Inflammatory macrophage treated with lipopolysaccharide for 4 hours (primary cell): Measurements from ENCODE around the gene LMTK2.
"Not testable (repeated sequence)": the region's sequence is repeated elsewhere in the genome, so short reads cannot be mapped to it uniquely, and the experiment has no call there.

Source experiments
- DNase-seq: peaks from one replicate; pipeline ENCODE4 v3.0.0-alpha.2; 2020

Gene LMTK2

GRCh38 chr7:98205162-98205845, 98.6 kb downstream of the LMTK2 start:
- DNase-seq = no peak

DNA sequence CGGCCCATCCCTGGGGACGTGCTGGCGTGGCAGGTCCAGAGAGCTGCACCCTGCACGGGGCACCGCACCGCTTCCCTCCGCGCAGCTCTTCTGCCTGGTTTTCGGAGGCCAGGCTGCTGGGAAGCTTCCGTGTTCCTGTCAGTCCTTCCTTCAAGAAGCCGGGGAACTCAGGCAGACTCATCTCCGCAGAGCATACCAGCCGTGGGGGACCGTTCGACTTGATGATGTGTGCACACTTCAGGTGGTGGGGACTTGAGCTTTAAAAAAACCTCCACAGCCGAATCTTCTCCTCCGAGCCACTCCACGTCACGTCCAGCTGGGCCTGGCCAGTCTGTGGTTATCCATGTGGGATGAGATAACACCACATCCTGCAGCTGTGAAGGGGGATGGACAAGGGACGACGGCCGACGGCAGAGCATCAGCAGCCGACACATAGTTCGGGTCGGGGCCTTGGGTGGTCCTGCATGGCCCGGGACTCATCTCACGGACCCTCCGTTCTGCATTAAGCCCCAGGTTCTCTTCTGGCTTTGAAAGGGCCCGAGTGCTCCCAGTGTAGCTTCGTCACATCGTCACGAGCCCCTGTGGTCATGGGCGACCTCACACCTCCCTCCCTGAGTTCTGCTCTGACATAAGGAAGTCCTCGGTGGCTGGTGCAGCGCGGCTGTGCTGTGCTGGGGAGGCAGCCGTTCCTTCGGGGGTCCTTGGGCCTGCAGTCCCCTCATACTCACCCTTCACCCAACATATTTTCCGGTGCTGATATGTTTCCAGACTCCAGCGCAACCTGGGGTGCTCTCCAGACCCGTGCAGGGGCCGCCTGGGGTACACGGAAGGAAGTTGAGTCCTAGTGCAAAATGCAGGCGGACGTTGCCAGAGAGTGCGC, 100.0 kb downstream of the LMTK2 start:
- DNase-seq = no peak

GRCh38 chr7:98209166-98209920, 102.7 kb downstream of the LMTK2 start:
- DNase-seq = no peak

DNA sequence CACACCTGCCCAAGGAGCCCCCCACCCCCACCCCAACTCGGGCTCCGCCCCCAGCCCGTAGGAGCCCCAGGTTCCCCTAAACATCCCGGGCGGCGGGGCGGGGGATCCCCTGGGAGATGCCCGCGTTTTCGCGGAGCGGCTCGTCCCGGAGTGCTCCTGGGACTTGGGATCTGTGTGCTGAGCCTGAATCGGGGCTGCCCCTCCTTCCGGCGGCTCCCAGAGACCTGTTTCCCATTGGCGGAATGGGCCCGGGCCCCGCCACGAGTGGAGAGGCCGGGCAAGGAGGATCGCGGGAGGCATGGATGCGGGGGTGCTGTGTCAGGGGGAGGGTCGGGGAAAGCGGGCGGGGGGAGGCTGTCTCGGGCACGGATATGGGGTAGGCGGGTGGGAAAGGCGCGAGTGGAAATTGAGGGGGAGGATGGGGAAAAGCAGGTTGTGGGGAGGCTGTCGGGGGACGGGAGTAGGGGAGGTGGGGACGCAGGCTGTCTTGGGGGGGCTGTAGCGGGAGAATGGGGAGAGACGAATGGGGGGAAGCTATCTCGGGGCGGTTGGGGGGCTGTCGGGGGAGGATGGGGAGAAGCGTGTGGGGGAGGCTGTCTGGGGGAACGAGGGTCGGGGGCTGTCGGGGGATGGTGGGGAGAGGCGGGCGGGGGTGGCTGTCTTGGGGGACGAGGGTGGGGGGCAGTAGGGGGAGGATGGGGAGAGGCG, 104.0 kb downstream of the LMTK2 start:
- DNase-seq = no peak

GRCh38 chr7:98211221-98211675, 104.6 kb downstream of the LMTK2 start, which contains the start of gene BHLHA15:
Gene BHLHA15, plus strand, starts transcription at chr7:98211439. Its CDS starts 871 bp downstream, at chr7:98212310.
- no peak for DNase-seq

GRCh38 chr7:98211676-98212531, 105.2 kb downstream of the LMTK2 start:
- no peak for DNase-seq

GRCh38 chr7:98212532-98213041, 105.9 kb downstream of the LMTK2 start:
- no peak for DNase-seq

DNA sequence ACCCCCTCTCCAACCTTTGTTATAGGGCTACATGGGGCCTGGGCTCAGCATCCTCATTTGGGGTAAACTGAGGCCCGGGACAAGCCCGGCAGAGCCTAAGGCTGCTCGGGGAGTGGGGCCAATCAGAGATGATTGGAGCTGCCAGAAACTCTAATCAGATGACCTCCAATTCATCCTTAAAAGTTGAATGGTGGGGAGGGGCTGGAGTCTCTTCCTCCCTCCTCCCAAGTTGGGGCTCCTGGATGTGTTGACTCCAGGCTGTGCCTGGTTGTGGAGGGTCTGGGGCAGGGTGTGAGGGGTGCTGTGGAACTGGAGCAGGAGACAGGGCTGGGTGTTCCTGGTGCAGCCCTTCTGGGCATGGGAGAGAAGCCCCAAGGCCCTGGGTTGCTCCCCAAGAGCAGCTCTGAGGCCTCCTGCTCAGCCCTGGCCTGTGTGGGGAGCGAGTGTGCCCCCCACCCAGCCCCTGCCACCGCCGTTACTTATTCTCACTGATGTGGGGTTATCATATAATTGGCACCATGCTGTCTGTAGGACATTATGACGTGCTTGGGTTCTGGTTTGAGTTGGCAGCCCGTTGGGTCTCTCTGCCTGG, 106.7 kb downstream of the LMTK2 start:
- DNase-seq = no peak

DNA sequence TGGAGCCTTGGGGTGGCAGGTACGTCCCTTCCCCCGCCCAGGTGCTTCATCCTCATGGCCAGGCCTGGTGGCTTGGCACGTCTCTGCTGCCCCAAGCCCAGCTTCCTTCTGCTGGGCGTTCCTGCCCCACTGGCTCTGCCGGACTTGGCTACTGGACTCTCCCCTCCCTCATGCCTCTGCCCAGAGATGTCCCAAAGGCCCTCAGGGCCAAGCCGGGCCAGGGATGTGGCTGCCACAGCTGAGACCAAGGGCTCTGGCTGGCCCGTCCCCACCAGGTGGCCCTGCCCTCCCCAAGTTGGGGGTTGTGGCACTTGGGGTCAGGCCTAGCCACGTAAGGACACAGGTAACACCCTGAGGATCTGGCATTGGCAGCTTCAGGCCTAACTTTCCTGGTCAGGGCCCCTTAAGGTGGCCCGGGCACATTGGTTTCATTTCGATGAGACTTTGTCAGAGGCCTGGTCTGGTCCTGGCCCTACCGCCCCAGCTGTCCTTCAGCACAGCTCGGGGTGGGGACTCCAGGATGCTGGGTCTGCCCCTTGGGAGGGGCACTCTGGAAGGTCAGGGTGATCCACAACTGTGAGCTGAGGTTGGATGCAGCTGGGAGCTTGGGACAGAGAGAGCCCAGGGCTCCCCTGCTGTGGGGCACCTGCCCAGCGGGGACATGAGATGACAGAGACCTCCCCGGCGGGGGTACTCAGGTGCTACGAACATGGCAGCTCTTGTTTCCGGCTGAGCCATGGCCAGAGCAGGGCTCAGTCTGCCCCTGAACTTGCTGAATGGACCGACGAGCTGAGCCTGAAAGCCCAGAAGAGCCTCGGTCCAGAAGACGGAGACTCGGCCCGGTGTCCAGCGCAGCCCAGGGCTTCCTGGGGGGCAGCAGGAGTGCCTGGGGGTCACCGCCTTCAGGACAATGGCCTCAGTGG, 107.5 kb downstream of the LMTK2 start:
- DNase-seq = no peak

DNA sequence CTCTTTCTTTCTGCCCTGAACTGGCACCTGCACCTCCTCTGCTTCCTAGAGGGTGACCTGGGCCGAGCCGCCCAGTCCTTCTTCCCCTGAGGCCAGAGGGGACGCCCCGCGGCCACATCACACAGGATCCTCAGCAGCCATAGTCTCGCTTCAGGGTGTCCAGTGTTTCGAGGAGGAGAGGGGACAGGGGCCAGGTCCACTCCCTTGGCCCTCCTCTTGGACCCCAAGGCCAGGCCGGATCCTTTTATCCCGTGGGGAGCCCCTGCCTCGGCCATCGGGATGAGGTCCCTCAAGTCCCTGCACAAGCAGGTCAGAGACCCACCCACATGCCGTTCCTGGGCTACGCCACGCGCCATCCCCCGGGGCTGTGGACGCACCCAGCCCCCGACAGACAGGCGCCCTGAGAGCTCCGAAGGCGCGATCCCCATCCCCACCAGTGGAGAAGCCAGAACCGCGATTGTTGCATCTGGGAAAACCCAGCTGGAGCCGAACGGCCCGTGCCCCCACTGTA, 108.2 kb downstream of the LMTK2 start:
- DNase-seq = no peak

GRCh38 chr7:98215561-98216495, 109.2 kb downstream of the LMTK2 start:
- DNase-seq = no peak

- DNase-seq = no peak
Observed at GRCh38 chr7:98216941-98217622, 110.4 kb downstream of the LMTK2 start.

GRCh38 chr7:98217623-98218582, 111.2 kb downstream of the LMTK2 start:
- DNase-seq = peak; percentile 59

DNA sequence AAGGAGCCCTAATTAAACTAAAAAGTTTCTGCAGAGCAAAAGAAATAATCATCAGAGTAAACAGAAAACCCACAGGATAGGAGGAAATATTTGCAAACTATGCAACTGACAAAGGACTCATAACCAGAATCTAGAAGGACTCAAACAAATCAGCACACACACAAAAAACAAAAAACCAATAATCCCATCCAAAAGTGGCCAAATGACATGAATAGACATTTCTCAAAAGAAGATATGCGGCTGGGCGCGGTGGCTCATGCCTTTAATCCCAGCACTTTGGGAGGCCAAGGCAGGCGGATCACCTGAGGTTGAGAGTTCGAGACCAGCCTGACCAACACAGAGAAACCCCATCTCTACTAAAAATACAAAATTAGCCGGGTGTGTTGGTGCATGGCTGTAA, 112.7 kb downstream of the LMTK2 start:
- DNase-seq = not testable (repeated sequence)

DNA sequence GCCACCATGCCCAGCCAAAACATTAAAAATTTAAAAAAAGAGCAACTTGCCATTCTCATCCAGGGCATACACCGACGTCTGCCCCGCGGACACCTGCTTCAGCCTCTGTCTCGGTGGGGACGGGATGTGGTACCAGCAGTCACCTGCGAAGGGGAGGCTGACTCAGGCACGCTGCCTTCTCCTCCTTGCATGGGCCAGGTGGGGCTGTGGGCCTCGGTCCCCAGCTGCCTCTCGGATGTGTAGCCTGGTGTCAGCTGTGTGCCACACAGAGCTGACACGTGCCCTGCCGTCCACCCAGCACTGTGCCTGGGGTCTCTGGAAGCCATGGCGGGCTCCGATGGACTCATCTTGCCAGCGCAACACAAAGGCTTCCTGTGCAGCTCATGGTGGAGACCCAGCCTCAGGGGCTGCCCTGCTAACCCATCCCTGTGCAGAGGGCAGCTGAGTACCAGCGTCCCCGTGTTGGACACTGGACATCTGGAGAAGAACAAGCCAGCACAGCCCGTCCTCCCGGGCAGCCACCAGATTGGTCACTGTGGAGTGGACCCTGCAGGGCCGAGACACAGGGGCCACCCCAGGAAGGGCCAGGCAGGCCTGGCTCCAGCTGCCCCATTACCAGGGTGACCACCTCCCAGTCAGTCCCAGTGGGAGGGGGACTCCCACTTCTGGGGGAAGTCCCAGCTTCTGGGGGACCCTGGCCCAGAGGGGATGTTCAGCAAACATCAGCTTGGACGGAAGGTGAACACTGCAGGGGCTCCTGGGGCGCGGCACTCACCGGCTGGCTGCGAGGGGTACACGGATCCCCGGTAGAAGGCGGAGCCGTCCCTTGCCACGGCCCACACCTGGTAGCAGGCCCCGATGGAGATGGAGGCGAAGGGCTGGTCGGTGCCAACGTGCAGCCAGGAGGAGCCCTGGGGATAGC, 115.2 kb downstream of the LMTK2 start:
- DNase-seq = no peak
